Neural progenitor cell (in vitro differentiated cells): ENCODE results near the gene SLC43A3. TPM values are rescaled to one million over a fixed set of nuclear protein-coding genes. Genes with fewer than 3 reads are reported as not detected.

ENCODE experiments used
- DNase-seq: peaks from one replicate; pipeline ENCODE4 v3.0.0-alpha.2; 2016; ENCODE audit warnings: low spot score
- H2AFZ ChIP-seq: fragments of 200-600 bp; sonication (generic); replicated peaks from 2 replicates; pipeline ENCODE4 v1.6.1; 2016; ENCODE audit warnings: antibody characterized with exemption
- H3F3A ChIP-seq: fragments of 200-600 bp; sonication (generic); 2 replicates; pipeline ENCODE4 v1.6.1; 2016; ENCODE audit warnings: antibody characterized with exemption, low read depth
- H3K27ac ChIP-seq: fragments of 200-600 bp; sonication (generic); 2 replicates; pipeline ENCODE4 v1.5.1; 2016; ENCODE audit warnings: mild to moderate bottlenecking
- H3K27me3 ChIP-seq: fragments of 200-600 bp; sonication (generic); 2 replicates; pipeline ENCODE4 v1.6.1; 2016; ENCODE audit warnings: mild to moderate bottlenecking, moderate library complexity
- H3K36me3 ChIP-seq: fragments of 200-600 bp; sonication (generic); 2 replicates; pipeline ENCODE4 v1.5.1; 2016
- H3K4me1 ChIP-seq: fragments of 200-600 bp; sonication (generic); 2 replicates; pipeline ENCODE4 v1.6.1; 2016; ENCODE audit warnings: mixed run types
- H3K4me2 ChIP-seq: fragments of 200-600 bp; sonication (generic); 2 replicates; pipeline ENCODE4 v1.6.1; 2016
- H3K4me3 ChIP-seq: fragments of 200-600 bp; sonication (generic); 2 replicates; pipeline ENCODE4 v1.5.1; 2016
- H3K79me2 ChIP-seq: fragments of 200-600 bp; sonication (generic); 2 replicates; pipeline ENCODE4 v1.6.1; 2016; ENCODE audit warnings: low read depth
- H3K9ac ChIP-seq: fragments of 200-600 bp; sonication (generic); 2 replicates; pipeline ENCODE4 v1.6.1; 2016
- H3K9me3 ChIP-seq: fragments of 200-600 bp; sonication (generic); 2 replicates; pipeline ENCODE4 v1.5.1; 2016; ENCODE audit warnings: low read depth
- H4K20me1 ChIP-seq: fragments of 200-600 bp; sonication (generic); 2 replicates; pipeline ENCODE4 v1.6.1; 2016; ENCODE audit warnings: low read depth
- H3K27ac Mint-ChIP-seq: 3 replicates; pipeline ENCODE4 v1.8.0; 2021; ENCODE audit warnings: mixed read lengths
- H3K27me3 Mint-ChIP-seq: 2 replicates; pipeline ENCODE4 v1.8.0; 2022; ENCODE audit warnings: low read depth, mild to moderate bottlenecking, inconsistent platforms, moderate library complexity, mixed read lengths; ENCODE audit not compliant: insufficient read depth
- H3K36me3 Mint-ChIP-seq: 3 replicates; pipeline ENCODE4 v1.8.0; 2021; ENCODE audit warnings: mixed read lengths
- H3K4me1 Mint-ChIP-seq: 3 replicates; pipeline ENCODE4 v1.8.0; 2021; ENCODE audit warnings: mixed read lengths
- H3K4me3 Mint-ChIP-seq: 3 replicates; pipeline ENCODE4 v1.8.0; 2021; ENCODE audit warnings: mild to moderate bottlenecking, moderate library complexity, mixed read lengths
- H3K9me3 Mint-ChIP-seq: 3 replicates; pipeline ENCODE4 v1.8.0; 2020; ENCODE audit warnings: mixed read lengths
- EZH2 ChIP-seq: fragments of 200-600 bp; sonication (generic); IDR thresholded peaks from 2 replicates; pipeline ENCODE4 v1.6.1; 2017; ENCODE audit warnings: antibody characterized with exemption, mild to moderate bottlenecking, moderate library complexity
- EZH2phosphoT487 ChIP-seq: fragments of 200-600 bp; sonication (generic); IDR thresholded peaks from 2 replicates; pipeline ENCODE4 v1.6.1; 2017; ENCODE audit warnings: antibody characterized with exemption
- total RNA-seq: library from RNA; depleted of rRNA; stranded (reverse); fragments of >200 nt; gene quantifications from 2 replicates; pipeline ENCODE4 v1.2.3, GENCODE V29; 2015; ENCODE audit warnings: low replicate concordance
- TF ChIP-seq, protein P1 (sequence below): fragments of 200-600 bp; sonication (generic); IDR thresholded peaks from 2 replicates; pipeline ENCODE4 v1.5.1; 2017; ENCODE audit warnings: antibody characterized with exemption, mild to moderate bottlenecking

The SLC43A3 gene
- total RNA-seq, 1 donor from 2014 or later: 5.6 TPM

DNA sequence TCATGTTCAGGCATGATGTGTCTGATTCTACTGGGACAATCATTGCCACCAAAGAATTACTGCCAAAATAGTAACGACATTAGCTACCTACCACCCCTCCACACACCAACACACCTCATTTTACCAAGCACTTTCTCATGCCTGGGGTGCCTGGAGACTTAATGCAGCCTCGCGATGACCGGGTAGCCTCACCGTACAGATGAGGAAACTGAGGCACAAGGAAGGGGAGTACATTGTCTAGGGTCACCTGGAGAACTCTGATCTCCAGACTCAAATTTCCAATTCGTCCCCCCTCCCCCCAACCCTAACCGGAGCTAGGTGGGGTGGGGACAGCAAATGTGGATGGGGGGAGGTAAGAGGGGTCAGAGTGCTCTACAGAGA, 30.7 kb upstream of the SLC43A3 start:
- Mint-ChIP-seq H3K9me3 (no peaks in the 10 kb centered on the region), H3K36me3 (no peaks in the 10 kb centered on the region), H3K4me1 (peaks cover 24% of the 10 kb centered on the region), H3K4me3 (peak overlapping the region; percentile 56), H3K27ac (no peak overlapping the region), H3K27me3 (peaks cover 46% of the 10 kb centered on the region)
- Histone ChIP-seq H3K4me1 (peaks cover 18% of the 10 kb centered on the region), H3F3A (peaks cover 3% of the 10 kb centered on the region), H3K27me3 (peaks cover 99% of the 10 kb centered on the region), H2AFZ (no peak overlapping the region), H3K79me2 (no peaks in the 10 kb centered on the region), H3K4me2 (peak overlapping the region; percentile 98), H3K36me3 (no peaks in the 10 kb centered on the region), H3K27ac (no peak overlapping the region), H4K20me1 (peaks cover 7% of the 10 kb centered on the region), H3K9ac (no peak overlapping the region), H3K9me3 (no peaks in the 10 kb centered on the region), H3K4me3 (peak overlapping the region; percentile 7)
- DNase-seq: no peak
- TF ChIP-seq EZH2 (no peak), EZH2phosphoT487 (no peak)
- TF ChIP-seq, protein P1, sequence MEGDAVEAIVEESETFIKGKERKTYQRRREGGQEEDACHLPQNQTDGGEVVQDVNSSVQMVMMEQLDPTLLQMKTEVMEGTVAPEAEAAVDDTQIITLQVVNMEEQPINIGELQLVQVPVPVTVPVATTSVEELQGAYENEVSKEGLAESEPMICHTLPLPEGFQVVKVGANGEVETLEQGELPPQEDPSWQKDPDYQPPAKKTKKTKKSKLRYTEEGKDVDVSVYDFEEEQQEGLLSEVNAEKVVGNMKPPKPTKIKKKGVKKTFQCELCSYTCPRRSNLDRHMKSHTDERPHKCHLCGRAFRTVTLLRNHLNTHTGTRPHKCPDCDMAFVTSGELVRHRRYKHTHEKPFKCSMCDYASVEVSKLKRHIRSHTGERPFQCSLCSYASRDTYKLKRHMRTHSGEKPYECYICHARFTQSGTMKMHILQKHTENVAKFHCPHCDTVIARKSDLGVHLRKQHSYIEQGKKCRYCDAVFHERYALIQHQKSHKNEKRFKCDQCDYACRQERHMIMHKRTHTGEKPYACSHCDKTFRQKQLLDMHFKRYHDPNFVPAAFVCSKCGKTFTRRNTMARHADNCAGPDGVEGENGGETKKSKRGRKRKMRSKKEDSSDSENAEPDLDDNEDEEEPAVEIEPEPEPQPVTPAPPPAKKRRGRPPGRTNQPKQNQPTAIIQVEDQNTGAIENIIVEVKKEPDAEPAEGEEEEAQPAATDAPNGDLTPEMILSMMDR: no peak

DNA sequence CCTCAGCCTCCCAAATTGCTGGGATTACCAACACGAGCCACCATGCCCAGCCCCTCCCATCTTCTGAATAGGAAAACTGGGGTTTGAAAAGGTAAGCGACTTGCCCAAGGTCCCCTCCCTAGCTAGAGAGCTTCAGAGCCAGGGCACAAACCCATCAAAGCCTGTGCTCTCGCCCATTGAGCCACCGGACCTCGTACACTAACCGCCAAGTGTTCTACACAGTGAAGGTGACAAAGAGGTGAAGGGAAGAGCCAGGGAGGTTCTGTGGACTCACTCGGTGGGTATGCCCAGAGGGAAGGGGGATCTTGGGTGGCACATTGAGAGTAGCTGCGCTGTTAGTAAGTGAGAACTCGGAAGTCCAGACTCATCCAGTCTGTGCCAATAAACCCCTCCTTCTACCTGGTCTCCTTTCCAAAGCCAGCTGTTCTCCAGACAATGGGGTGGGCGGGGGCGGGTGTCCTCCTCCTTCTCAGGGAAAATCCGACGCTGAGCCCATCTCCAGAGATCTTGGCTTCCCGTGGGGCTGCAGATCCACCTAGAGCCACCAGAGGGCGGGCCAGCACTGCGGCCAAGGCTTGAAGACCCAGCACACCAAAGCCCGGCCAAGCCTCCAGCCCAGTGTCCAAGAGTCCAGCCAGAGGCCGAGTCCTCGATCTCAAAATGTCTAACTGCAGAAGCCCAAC, 30.2 kb upstream of the SLC43A3 start:
- Histone ChIP-seq H3F3A (no peaks in the 10 kb centered on the region), H3K36me3 (no peaks in the 10 kb centered on the region), H3K4me3 (peak overlapping the region; percentile 7), H3K27me3 (peaks cover 99% of the 10 kb centered on the region), H3K9ac (no peak overlapping the region), H3K4me1 (peaks cover 18% of the 10 kb centered on the region), H3K4me2 (peak overlapping the region; percentile 98), H2AFZ (no peak overlapping the region), H3K79me2 (no peaks in the 10 kb centered on the region), H4K20me1 (peaks cover 5% of the 10 kb centered on the region), H3K9me3 (no peaks in the 10 kb centered on the region), H3K27ac (no peak overlapping the region)
- peaks cover 21% of the 10 kb centered on the region for H3K4me1 Mint-ChIP-seq
- no peaks in the 10 kb centered on the region for H3K36me3 Mint-ChIP-seq
- no peak overlapping the region for H3K27ac Mint-ChIP-seq
- TF ChIP-seq EZH2phosphoT487: no peak
- TF ChIP-seq, protein P1: peak; percentile 98
- peak overlapping the region; percentile 56 for H3K4me3 Mint-ChIP-seq
- H3K9me3 Mint-ChIP-seq: no peaks in the 10 kb centered on the region
- H3K27me3 Mint-ChIP-seq: peaks cover 43% of the 10 kb centered on the region
- DNase-seq: peak; percentile 93

DNA sequence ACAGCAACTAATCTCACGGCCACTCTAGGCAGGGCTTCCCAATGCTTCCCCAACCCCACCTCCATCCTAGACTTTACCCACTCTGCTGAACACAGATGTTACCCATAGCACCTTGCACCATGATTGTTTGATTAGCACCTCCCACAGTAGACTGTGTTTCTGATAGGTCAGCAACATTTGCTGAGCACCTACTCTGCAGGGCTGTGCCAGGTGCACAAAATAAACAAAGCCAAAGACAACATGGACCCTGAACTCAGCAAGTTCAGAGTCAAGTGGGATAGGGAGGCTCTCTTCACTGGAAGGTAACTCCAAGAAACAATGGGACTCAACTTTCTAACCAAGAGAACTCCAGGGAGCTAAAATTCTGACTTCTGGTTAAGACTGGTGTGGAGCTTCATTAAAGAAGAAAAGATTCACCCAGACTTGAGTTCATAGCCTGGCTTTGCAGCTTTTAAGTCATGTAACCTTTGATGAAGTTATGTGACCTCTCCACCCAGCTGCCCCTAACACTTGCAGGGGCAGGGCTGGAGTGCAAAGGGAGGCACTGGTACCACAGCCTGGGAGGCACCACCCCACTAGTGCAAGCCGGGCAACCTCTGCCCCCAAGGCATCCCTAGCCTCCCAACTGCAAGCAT, 26.7 kb upstream of the SLC43A3 start:
- H3F3A ChIP-seq: no peaks in the 10 kb centered on the region
- H3K9ac ChIP-seq: no peak overlapping the region
- no peaks in the 10 kb centered on the region for H3K4me1 ChIP-seq
- no peak overlapping the region for H3K27ac ChIP-seq
- H3K4me2 ChIP-seq: no peak overlapping the region
- Mint-ChIP-seq H3K27ac (no peak overlapping the region), H3K27me3 (peaks cover 34% of the 10 kb centered on the region), H3K4me3 (no peak overlapping the region), H3K36me3 (no peaks in the 10 kb centered on the region), H3K4me1 (peaks cover 10% of the 10 kb centered on the region), H3K9me3 (no peaks in the 10 kb centered on the region)
- peaks cover 92% of the 10 kb centered on the region for H3K27me3 ChIP-seq
- H3K4me3 ChIP-seq: no peak overlapping the region
- H3K36me3 ChIP-seq: no peaks in the 10 kb centered on the region
- no peaks in the 10 kb centered on the region for H3K79me2 ChIP-seq
- no peak for DNase-seq
- no peaks in the 10 kb centered on the region for H4K20me1 ChIP-seq
- H3K9me3 ChIP-seq: no peaks in the 10 kb centered on the region
- H2AFZ ChIP-seq: no peak overlapping the region
- TF ChIP-seq, protein P1: no peak
- no peak for TF ChIP-seq EZH2
- TF ChIP-seq EZH2phosphoT487: no peak
